Globus pallidus (tissue), 1 donor: Measurements from ENCODE around the gene INPP5J.
"Not testable (repeated sequence)": the region's sequence is repeated elsewhere in the genome, so short reads cannot be mapped to it uniquely, and the experiment has no call there.

ENCODE experiments used
- DNase-seq: peaks from one replicate; pipeline ENCODE4 v3.0.0-alpha.2; 2015; ENCODE audit warnings: low spot score

Gene INPP5J

GRCh38 chr22:31088233-31088986 is 34.4 kb upstream of the INPP5J start:
- DNase-seq, result no peak

GRCh38 chr22:31089160-31090100 is 33.3 kb upstream of the INPP5J start:
- peak; percentile 65 for DNase-seq

DNA sequence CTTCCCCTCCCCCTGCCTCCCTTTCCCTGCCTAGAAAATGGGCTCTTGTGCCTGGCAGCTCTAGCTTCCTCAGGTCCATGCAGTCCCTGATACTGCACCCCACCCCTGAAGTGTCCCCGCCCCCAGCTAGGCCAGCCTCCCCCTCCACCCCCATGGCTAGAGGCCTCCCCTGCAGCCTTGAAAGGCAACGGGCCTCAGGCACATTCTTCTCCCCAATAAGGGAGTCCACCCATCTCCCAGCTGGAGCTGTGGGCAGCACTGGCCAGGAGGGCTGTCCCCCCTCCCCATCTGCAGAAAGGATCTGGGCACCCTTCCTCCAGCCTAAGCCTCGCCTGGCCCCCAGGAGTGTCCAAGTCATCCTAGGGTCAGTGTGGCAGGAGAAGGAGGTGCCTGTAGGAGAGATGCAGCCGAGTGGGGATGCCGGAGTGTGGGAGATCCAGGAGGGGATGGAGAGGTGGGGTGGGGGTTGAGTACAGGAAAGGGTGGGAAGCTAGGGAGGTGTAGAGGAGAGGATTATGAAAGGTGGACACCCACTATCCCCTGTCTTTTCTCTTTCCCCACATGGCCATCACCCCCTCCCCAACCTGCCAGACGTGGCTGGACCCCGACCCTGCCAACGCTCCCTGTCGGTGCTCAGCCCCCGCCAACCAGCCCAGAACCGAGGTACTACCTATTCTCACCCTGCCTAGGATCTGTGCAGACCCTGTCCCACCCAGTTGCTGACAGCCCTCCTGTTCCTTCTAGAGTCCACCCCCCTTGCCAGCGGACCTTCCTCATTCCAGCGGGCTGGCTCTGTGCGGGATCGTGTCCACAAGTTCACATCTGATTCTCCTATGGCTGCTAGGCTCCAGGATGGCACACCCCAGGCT is 32.3 kb upstream of the INPP5J start:
- DNase-seq, result no peak

GRCh38 chr22:31091106-31091975 is 31.4 kb upstream of the INPP5J start:
- no peak for DNase-seq

GRCh38 chr22:31092161-31092560 is 30.6 kb upstream of the INPP5J start:
- DNase-seq, result no peak

- peak; percentile 55 for DNase-seq
Observed at GRCh38 chr22:31093086-31093850, 29.5 kb upstream of the INPP5J start.

- DNase-seq, result peak; percentile 49
Observed at GRCh38 chr22:31094021-31094551, 28.7 kb upstream of the INPP5J start.

GRCh38 chr22:31094741-31095140 is 28.0 kb upstream of the INPP5J start:
- DNase-seq, result no peak

GRCh38 chr22:31095637-31096249 is 27.0 kb upstream of the INPP5J start:
- no peak for DNase-seq

- DNase-seq, result no peak
Observed at GRCh38 chr22:31096657-31097279, 26.0 kb upstream of the INPP5J start.

DNA sequence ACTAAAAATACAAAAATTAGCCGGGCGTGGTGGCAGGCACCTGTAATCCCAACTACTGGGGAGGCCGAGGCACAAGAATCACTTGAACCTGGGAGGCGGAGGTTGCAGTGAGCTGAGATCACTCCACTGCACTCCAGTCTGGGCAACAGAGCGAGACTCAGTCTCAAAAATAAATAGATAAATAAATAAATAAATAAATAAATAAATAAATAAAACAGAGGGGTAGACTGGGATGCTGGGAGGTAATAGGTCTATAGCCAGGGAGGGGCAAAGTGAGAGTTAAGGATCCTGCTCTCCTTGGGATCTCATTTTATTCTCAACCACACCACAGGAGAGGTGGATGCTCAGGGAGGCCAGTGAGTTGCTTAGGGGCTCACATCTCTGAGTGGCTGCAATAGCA is 25.2 kb upstream of the INPP5J start:
- not testable (repeated sequence) for DNase-seq

- no peak for DNase-seq
Observed at GRCh38 chr22:31097941-31098631, 24.7 kb upstream of the INPP5J start.

GRCh38 chr22:31098632-31099110 is 24.1 kb upstream of the INPP5J start:
- DNase-seq, result no peak

DNA sequence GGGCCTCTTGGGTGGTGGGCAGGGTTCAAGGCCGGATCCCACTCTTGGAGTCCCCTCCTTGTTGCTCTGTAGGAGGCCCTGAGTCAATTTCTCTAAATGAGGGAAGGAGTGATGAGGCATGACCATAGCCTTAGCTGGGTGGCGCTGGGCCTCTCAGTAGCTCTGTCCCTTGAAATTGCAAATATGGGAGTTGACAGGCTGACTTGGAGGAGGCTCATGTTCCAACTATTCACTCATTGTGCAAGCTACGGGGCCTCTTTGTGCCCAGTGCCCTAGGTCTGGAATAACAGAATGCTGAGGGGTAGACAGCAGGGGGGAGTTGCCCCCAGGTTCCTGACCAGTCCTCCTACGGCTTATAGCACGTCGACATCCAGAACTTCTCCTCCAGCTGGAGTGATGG is 23.4 kb upstream of the INPP5J start:
- no peak for DNase-seq

- DNase-seq, result no peak
Observed at GRCh38 chr22:31099841-31100761, 22.7 kb upstream of the INPP5J start.

DNA sequence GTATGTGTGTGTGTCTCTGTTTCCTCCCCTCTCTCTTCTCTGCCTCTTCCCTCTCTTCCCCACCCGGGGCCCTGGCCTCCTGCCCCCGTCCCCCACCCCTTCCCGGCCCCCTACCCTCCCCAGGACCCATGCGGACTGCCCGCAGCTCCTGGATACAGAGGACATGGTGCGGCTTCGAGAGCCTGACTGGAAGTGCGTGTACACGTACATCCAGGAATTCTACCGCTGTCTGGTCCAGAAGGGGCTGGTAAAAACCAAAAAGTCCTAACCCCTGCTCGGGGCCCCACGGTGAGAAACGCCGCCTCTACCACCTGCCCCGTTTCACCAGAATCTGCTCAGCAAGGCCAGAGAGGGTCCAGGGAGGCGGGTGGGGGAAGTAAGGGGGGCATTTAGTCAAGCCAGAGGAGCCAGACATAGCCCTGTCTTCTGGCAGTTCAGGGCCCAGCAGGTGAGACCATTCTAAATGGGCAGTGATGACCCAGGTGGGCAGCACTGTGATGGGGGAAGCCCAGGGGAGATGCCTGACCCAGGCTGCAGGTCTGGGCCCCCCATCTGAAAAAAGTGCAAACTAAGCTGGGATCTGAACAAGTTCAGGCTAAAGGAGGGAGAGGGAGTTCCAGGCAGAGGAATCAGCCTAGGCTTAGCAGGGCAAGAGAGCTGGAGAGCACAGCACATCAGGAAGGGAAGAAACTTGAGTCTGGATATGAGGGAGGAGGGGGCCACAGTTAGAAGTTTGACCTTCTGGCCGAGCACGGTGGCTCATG is 21.8 kb upstream of the INPP5J start:
- DNase-seq, result no peak
